OCI-M1 (cell line): ENCODE results near the gene COL21A1.

Source experiments
- DNase-seq: peaks from one replicate; lab custom pipeline; 2025; lab: John Stamatoyannopoulos, UW

Gene COL21A1

GRCh38 chr6:56245903-56246351 is 1.5 kb downstream of the COL21A1 start:
- no peak for DNase-seq

- DNase-seq = no peak
These were observed 2.7 kb downstream of the COL21A1 start for GRCh38 chr6:56244528-56245253.

GRCh38 chr6:56244089-56244488 is 3.3 kb downstream of the COL21A1 start:
- DNase-seq = no peak

- peak; percentile 62 for DNase-seq
These were observed 3.8 kb downstream of the COL21A1 start for GRCh38 chr6:56243518-56244070.

GRCh38 chr6:56242346-56242745 is 5.0 kb downstream of the COL21A1 start:
- DNase-seq = no peak

GRCh38 chr6:56241124-56241802 is 6.1 kb downstream of the COL21A1 start:
- DNase-seq = no peak

GRCh38 chr6:56238352-56238751 is 9.0 kb downstream of the COL21A1 start:
- DNase-seq = no peak

- no peak for DNase-seq
These were observed 12.1 kb downstream of the COL21A1 start for GRCh38 chr6:56235245-56235644.

GRCh38 chr6:56232436-56232835 is 14.9 kb downstream of the COL21A1 start:
- DNase-seq = no peak

GRCh38 chr6:56231827-56232226 is 15.6 kb downstream of the COL21A1 start:
- DNase-seq = no peak

GRCh38 chr6:56230976-56231566 is 16.3 kb downstream of the COL21A1 start:
- DNase-seq = no peak

- DNase-seq = no peak
These were observed 20.1 kb downstream of the COL21A1 start for GRCh38 chr6:56227071-56227879.

- DNase-seq = no peak
These were observed 23.4 kb downstream of the COL21A1 start for GRCh38 chr6:56223995-56224394.

- DNase-seq = no peak
These were observed 24.9 kb downstream of the COL21A1 start for GRCh38 chr6:56222499-56222898.

- no peak for DNase-seq
These were observed 27.3 kb downstream of the COL21A1 start for GRCh38 chr6:56220078-56220477.

- no peak for DNase-seq
These were observed 32.7 kb downstream of the COL21A1 start for GRCh38 chr6:56214703-56215101.

GRCh38 chr6:56214041-56214702 is 33.2 kb downstream of the COL21A1 start:
- no peak for DNase-seq

- no peak for DNase-seq
These were observed 35.7 kb downstream of the COL21A1 start for GRCh38 chr6:56211724-56212123.

GRCh38 chr6:56204134-56204533 is 43.2 kb downstream of the COL21A1 start:
- peak; percentile 77 for DNase-seq

- no peak for DNase-seq
These were observed 47.4 kb downstream of the COL21A1 start for GRCh38 chr6:56199956-56200355.

- DNase-seq = no peak
These were observed 53.5 kb downstream of the COL21A1 start for GRCh38 chr6:56193846-56194245.
